Breast epithelium (tissue), 4 donors: Measurements from ENCODE around the gene ADCYAP1R1. TPM values are rescaled to one million over a fixed set of nuclear protein-coding genes. Genes with fewer than 3 reads are reported as not detected.

Source experiments
- DNase-seq, 2 donors: peaks; one replicate each; pipeline ENCODE4 v3.0.0-alpha.2; 2019; ENCODE audit warnings: low spot score in 2 of 2
- H3K27ac ChIP-seq, 2 donors: fragments of 200-600 bp; sonication (generic) in 1 of 2; one replicate each; pipeline ENCODE4 v1.5.1; 2016 to 2019; ENCODE audit warnings: mild to moderate bottlenecking in 1 of 2
- H3K27me3 ChIP-seq, 2 donors: fragments of 200-600 bp; sonication (generic) in 1 of 2; one replicate each; pipeline versions ENCODE4 v1.5.1 to v1.6.0; 2017 to 2019; ENCODE audit warnings: control low read depth in 1 of 2, mild to moderate bottlenecking in 1 of 2
- H3K36me3 ChIP-seq: fragments of 200-600 bp; one replicate; pipeline ENCODE4 v1.5.1; 2019
- H3K4me1 ChIP-seq, 2 donors: fragments of 200-600 bp; sonication (generic); one replicate each; pipeline ENCODE4 v1.5.1; 2016 to 2019; ENCODE audit warnings: control low read depth in 1 of 2
- H3K4me3 ChIP-seq, 3 donors: fragments of 200-600 bp; sonication (generic); 1 replicate in 2 of 3; 2 replicates in 1 of 3; pipeline ENCODE4 v1.5.1; 2016 to 2019; ENCODE audit warnings: mild to moderate bottlenecking in 3 of 3, moderate library complexity in 2 of 3
- H3K9me3 ChIP-seq, 2 donors: fragments of 200-600 bp; sonication (generic) in 1 of 2; one replicate each; pipeline ENCODE4 v1.5.1; 2016 to 2019; ENCODE audit warnings: control low read depth in 1 of 2
- POLR2A ChIP-seq: fragments of 450-650 bp; IDR thresholded peaks from one replicate; pipeline ENCODE4 v1.6.1; 2016; ENCODE audit warnings: antibody characterized with exemption, mild to moderate bottlenecking, moderate library complexity
- POLR2AphosphoS5 ChIP-seq, 3 donors: sonication (generic); formaldehyde crosslinking; IDR thresholded peaks; one replicate each; pipeline ENCODE4 v1.6.1; 2017; ENCODE audit warnings: antibody characterized with exemption in 3 of 3
- intact Hi-C: fragments of 100-400 bp; cut with DNase I; formaldehyde crosslinking; loops from one replicate; pipeline ENCODE4 v1.15.1; 2023; ENCODE audit warnings: low total_unique reads
- total RNA-seq, 3 donors: library from RNA; depleted of rRNA; stranded (reverse); fragments of >200 nt; gene quantifications; one replicate each; pipeline ENCODE4 v1.1.0, GENCODE V29; 2016
- TF ChIP-seq, protein P1 (sequence below), 3 donors: fragments of 450-650 bp; IDR thresholded peaks; one replicate each; pipeline ENCODE4 v1.5.1; 2016 to 2017; ENCODE audit warnings: antibody characterized with exemption in 3 of 3, mild to moderate bottlenecking in 3 of 3, moderate library complexity in 3 of 3

Gene ADCYAP1R1
- total RNA-seq, 3 donors from 2014 or later = 2.6 to 19.7 (median 4.1) TPM

DNA sequence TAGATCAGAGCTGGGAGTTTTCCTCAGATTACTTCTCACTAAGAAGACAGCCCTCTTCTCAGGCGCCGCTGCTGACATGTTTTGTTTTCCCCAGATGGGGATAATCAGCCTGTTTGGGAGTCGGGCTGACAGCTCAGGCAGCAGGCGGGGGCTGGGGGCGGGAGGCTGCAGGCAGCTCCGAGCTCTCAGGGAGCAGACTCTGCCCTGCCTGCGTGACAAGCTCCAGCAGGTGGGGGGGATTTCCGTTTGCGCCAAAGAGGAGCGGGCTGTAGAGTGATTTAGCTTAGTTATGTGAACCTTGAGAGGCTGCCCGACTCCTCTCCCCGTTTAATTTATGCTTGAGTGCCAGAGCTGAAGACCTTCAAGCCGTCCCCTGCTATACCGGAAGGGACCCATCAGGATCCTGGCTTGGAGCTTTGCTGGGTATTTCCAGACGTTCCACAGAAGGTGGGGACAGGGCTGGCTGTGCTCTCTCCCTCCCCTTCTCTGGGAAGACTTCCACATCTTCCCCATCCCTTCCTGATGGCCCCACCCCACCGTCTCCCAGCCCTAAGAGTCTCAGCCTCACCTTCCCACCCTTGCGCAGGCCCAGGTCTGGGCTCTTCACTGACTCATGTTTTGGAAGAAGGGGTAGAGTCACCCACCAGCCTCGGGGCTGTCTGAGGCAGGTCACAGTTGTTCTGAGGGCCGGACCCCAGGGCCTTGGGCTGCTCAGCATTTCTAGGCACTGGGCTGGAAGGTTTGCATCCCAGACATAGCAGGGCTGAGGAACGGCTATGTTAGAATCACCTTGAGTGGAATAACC lies 24.7 kb upstream of the ADCYAP1R1 start:
- intact Hi-C loops = no loop called here
- TF ChIP-seq POLR2AphosphoS5 (IDR thresholded peaks at IDR 0.05) (no peak), POLR2A (no peak)
- TF ChIP-seq, protein P1, sequence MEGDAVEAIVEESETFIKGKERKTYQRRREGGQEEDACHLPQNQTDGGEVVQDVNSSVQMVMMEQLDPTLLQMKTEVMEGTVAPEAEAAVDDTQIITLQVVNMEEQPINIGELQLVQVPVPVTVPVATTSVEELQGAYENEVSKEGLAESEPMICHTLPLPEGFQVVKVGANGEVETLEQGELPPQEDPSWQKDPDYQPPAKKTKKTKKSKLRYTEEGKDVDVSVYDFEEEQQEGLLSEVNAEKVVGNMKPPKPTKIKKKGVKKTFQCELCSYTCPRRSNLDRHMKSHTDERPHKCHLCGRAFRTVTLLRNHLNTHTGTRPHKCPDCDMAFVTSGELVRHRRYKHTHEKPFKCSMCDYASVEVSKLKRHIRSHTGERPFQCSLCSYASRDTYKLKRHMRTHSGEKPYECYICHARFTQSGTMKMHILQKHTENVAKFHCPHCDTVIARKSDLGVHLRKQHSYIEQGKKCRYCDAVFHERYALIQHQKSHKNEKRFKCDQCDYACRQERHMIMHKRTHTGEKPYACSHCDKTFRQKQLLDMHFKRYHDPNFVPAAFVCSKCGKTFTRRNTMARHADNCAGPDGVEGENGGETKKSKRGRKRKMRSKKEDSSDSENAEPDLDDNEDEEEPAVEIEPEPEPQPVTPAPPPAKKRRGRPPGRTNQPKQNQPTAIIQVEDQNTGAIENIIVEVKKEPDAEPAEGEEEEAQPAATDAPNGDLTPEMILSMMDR (IDR thresholded peaks at IDR 0.05) = no peak
- Histone ChIP-seq H3K27ac (peak overlapping the region in 1 of 2 donors; percentile 80), H3K4me3 (peak overlapping the region in 1 of 3 donors; percentile 47), H3K36me3 (no peaks in the 10 kb centered on the region), H3K9me3 (no peaks in the 10 kb centered on the region), H3K27me3 (no peaks in the 10 kb centered on the region), H3K4me1 (no peaks in the 10 kb centered on the region)
- DNase-seq = no peak

DNA sequence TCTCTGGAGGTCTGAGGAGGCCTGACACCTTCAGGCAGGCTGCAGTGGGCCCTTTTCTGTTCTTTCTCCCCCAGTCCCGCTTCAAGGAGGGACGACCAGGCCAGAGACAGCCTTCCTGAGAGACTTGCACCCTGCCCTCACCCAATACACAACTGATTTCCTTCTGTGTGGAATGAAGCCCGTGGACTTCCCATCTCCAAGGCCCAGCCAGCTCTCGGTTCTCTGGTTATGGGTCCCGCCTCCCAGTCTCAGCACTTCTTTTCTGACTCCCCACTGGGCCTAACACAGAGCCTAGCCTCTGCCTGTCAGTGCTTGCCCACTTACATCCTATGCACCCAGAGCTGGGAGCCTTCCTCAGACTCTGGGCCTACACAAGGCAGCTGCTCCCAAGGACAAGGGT lies 24.1 kb upstream of the ADCYAP1R1 start:
- intact Hi-C loops = no loop called here
- H3K27ac ChIP-seq = no peak overlapping the region
- no peak for TF ChIP-seq POLR2A
- no peak for TF ChIP-seq POLR2AphosphoS5 (IDR thresholded peaks at IDR 0.05)
- TF ChIP-seq, protein P1 (IDR thresholded peaks at IDR 0.05) = no peak

DNA sequence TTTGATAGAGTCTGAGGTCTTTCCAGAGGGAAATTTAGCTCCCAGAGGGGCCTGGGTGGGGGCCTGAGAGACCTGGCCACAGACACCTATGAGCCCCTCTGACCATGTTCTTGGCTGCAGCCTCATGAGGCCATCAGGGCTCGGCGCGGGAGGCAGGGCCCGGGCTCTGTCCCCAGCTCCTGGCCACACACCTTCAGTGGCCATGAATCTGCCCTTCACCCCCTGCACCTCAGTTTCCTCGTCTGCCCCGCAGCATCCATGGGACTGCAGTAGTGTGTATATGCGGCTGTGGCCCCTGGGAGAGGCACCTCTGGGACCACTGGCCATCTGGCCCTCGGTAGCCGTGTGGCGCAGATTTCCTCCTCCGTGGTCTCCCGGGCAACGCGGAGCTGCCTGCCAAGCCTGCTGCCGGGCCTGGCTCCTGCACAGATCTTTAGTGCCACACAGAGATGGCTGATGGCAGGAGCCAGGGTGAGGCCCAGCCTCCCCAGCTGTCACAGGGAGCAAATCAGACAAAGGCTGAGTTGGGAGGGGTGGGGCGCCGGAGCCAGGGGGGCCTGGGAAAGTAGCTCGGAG lies 23.6 kb upstream of the ADCYAP1R1 start:
- Histone ChIP-seq H3K36me3 (no peaks in the 10 kb centered on the region), H3K4me3 (no peak overlapping the region), H3K27me3 (no peaks in the 10 kb centered on the region), H3K9me3 (no peaks in the 10 kb centered on the region), H3K27ac (no peak overlapping the region), H3K4me1 (no peaks in the 10 kb centered on the region)
- no peak for TF ChIP-seq POLR2A
- no peak for TF ChIP-seq POLR2AphosphoS5 (IDR thresholded peaks at IDR 0.05)
- TF ChIP-seq, protein P1 (IDR thresholded peaks at IDR 0.05) = no peak
- intact Hi-C loops = no loop called here
- DNase-seq = no peak

More for the DNA sequence above, 24.1 kb upstream of the ADCYAP1R1 start:
- no peaks in the 10 kb centered on the region for H3K4me1 ChIP-seq
- H3K4me3 ChIP-seq = no peak overlapping the region
- no peaks in the 10 kb centered on the region for H3K9me3 ChIP-seq
- H3K27me3 ChIP-seq = no peaks in the 10 kb centered on the region
- no peak for DNase-seq
- no peaks in the 10 kb centered on the region for H3K36me3 ChIP-seq

DNA sequence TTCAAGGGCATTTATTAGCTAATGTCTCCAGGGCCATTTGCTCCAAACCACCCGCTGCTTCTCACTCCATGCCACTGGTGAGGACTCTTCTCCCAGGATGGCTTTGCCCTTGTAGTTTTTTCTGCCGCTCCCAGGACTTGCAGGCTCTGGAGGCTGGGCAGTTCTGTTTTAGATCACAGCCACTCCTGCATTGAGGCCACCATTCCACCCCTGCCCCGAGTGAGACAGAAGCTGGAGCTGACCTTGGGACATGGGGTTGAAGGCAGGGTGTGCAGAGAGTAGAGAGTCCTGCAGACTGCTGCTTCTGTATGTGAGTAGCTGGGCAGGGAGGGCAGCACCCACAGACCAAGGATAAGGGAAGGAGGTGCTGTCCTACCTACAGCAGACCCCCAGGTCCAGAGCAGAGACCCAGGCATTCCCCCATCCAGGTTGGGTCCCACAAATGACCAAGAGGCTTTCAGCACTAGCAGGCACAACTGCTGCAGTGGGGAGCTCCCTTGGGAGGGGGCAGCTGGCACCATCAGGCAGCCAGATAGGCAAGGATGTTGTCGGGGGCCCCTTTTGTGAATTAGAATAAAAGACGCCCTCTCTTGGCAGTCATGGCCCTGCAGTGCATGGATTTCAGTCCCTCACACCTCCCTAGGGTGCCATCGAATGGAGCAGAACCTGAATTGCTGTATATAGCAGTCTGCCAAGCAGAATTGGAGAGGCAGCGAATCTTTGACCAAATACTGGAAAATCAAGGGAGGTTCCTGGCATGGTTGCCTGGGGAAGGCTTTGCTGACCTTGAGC lies 22.7 kb upstream of the ADCYAP1R1 start:
- Histone ChIP-seq H3K4me3 (no peak overlapping the region), H3K27ac (no peak overlapping the region), H3K27me3 (no peaks in the 10 kb centered on the region), H3K36me3 (no peaks in the 10 kb centered on the region), H3K4me1 (no peaks in the 10 kb centered on the region), H3K9me3 (no peaks in the 10 kb centered on the region)
- TF ChIP-seq POLR2AphosphoS5 (IDR thresholded peaks at IDR 0.05) (no peak), POLR2A (no peak)
- TF ChIP-seq, protein P1 (IDR thresholded peaks at IDR 0.05) = no peak
- intact Hi-C loops = no loop called here
- DNase-seq = no peak
